Measurements from ENCODE around the gene RCAN1.

DNA sequence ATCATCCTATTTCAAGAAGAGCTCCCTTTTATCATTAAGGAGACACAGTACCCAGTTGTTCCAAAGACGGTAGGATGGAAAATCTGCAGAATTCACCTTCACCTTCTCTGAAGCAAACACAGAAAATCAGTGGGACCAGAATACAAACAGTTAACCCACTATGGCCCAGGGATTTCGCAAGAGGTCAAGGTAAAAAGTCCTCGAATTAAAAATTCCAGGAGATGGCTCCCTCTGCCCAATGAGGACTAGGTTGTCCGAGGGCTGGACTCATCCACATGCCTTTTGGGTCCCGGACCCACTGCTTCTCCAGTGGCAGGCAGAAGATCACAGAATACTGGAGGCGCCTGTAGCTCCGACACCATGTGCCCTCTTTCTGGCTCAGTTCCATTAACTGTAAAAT lies 42.9 kb downstream of the RCAN1 start:
- TF ChIP-seq, protein P1, sequence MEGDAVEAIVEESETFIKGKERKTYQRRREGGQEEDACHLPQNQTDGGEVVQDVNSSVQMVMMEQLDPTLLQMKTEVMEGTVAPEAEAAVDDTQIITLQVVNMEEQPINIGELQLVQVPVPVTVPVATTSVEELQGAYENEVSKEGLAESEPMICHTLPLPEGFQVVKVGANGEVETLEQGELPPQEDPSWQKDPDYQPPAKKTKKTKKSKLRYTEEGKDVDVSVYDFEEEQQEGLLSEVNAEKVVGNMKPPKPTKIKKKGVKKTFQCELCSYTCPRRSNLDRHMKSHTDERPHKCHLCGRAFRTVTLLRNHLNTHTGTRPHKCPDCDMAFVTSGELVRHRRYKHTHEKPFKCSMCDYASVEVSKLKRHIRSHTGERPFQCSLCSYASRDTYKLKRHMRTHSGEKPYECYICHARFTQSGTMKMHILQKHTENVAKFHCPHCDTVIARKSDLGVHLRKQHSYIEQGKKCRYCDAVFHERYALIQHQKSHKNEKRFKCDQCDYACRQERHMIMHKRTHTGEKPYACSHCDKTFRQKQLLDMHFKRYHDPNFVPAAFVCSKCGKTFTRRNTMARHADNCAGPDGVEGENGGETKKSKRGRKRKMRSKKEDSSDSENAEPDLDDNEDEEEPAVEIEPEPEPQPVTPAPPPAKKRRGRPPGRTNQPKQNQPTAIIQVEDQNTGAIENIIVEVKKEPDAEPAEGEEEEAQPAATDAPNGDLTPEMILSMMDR (IDR thresholded peaks at IDR 0.05) = no peak
- no peak for TF ChIP-seq EP300 (IDR thresholded peaks at IDR 0.05)
- no peak for TF ChIP-seq POLR2A (IDR thresholded peaks at IDR 0.05; ENCODE audit: low read length)
- TF ChIP-seq, protein P2, sequence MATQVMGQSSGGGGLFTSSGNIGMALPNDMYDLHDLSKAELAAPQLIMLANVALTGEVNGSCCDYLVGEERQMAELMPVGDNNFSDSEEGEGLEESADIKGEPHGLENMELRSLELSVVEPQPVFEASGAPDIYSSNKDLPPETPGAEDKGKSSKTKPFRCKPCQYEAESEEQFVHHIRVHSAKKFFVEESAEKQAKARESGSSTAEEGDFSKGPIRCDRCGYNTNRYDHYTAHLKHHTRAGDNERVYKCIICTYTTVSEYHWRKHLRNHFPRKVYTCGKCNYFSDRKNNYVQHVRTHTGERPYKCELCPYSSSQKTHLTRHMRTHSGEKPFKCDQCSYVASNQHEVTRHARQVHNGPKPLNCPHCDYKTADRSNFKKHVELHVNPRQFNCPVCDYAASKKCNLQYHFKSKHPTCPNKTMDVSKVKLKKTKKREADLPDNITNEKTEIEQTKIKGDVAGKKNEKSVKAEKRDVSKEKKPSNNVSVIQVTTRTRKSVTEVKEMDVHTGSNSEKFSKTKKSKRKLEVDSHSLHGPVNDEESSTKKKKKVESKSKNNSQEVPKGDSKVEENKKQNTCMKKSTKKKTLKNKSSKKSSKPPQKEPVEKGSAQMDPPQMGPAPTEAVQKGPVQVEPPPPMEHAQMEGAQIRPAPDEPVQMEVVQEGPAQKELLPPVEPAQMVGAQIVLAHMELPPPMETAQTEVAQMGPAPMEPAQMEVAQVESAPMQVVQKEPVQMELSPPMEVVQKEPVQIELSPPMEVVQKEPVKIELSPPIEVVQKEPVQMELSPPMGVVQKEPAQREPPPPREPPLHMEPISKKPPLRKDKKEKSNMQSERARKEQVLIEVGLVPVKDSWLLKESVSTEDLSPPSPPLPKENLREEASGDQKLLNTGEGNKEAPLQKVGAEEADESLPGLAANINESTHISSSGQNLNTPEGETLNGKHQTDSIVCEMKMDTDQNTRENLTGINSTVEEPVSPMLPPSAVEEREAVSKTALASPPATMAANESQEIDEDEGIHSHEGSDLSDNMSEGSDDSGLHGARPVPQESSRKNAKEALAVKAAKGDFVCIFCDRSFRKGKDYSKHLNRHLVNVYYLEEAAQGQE (IDR thresholded peaks at IDR 0.05) = no peak
- no peak for TF ChIP-seq ZSCAN20 (CRISPR knock-in tag; IDR thresholded peaks at IDR 0.05)
- TF ChIP-seq ZC3H11A (IDR thresholded peaks at IDR 0.05) = no peak
